Measurements from ENCODE around the gene SH2D4B. TPM values are rescaled to one million over a fixed set of nuclear protein-coding genes. Genes with fewer than 3 reads are reported as not detected.

Gene SH2D4B
- total RNA-seq, 1 donor from 2014 or later, result not detected

GRCh38 chr10:80659289-80659688 is 121.6 kb downstream of the SH2D4B start:
- H3K27me3 ChIP-seq, result no peaks in the 10 kb centered on the region
- intact Hi-C loops (cut with DNase I), result no loop called here
- H3K9me3 ChIP-seq, result no peaks in the 10 kb centered on the region
- peaks cover 10% of the 10 kb centered on the region for H3K4me1 ChIP-seq
- TF ChIP-seq POLR2AphosphoS5 (IDR thresholded peaks at IDR 0.05; ENCODE audit: insufficient read depth in 1 of 2, low read depth in 1 of 2) (no peak), POLR2A (IDR thresholded peaks at IDR 0.05) (no peak), CTCF (IDR thresholded peaks at IDR 0.05) (no peak)
- no peak for DNase-seq (ENCODE audit: extremely low spot score in 2 of 2)
- H3K27ac ChIP-seq, result no peak overlapping the region
- no peak overlapping the region for H3K4me3 ChIP-seq
- no peaks in the 10 kb centered on the region for H3K36me3 ChIP-seq

- intact Hi-C loops (cut with DNase I), result no loop called here
- no peaks in the 10 kb centered on the region for H3K27me3 ChIP-seq
- no peaks in the 10 kb centered on the region for H3K9me3 ChIP-seq
- DNase-seq (ENCODE audit: extremely low spot score in 2 of 2), result no peak
- H3K36me3 ChIP-seq, result no peaks in the 10 kb centered on the region
- TF ChIP-seq POLR2AphosphoS5 (IDR thresholded peaks at IDR 0.05; ENCODE audit: insufficient read depth in 1 of 2, low read depth in 1 of 2) (no peak), CTCF (IDR thresholded peaks at IDR 0.05) (no peak), POLR2A (IDR thresholded peaks at IDR 0.05) (no peak)
- no peak overlapping the region for H3K27ac ChIP-seq
- H3K4me1 ChIP-seq, result peaks cover 16% of the 10 kb centered on the region
- no peak overlapping the region for H3K4me3 ChIP-seq
Measured at GRCh38 chr10:80660266-80660665, 122.6 kb downstream of the SH2D4B start.

- intact Hi-C loops (cut with DNase I), result no loop called here
- no peak for TF ChIP-seq CTCF (IDR thresholded peaks at IDR 0.05)
- no peak for TF ChIP-seq POLR2A (IDR thresholded peaks at IDR 0.05)
- no peak for TF ChIP-seq POLR2AphosphoS5 (IDR thresholded peaks at IDR 0.05; ENCODE audit: insufficient read depth in 1 of 2, low read depth in 1 of 2)
- no peak for DNase-seq (ENCODE audit: extremely low spot score in 2 of 2)
- Histone ChIP-seq H3K4me3 (no peak overlapping the region), H3K4me1 (peaks cover 16% of the 10 kb centered on the region), H3K27ac (no peak overlapping the region), H3K9me3 (no peaks in the 10 kb centered on the region), H3K27me3 (no peaks in the 10 kb centered on the region), H3K36me3 (no peaks in the 10 kb centered on the region)
Measured at GRCh38 chr10:80660736-80661135, 123.0 kb downstream of the SH2D4B start.

GRCh38 chr10:80661526-80661925 is 123.8 kb downstream of the SH2D4B start:
- Histone ChIP-seq H3K36me3 (no peaks in the 10 kb centered on the region), H3K27ac (no peak overlapping the region), H3K27me3 (no peaks in the 10 kb centered on the region), H3K4me3 (no peak overlapping the region), H3K9me3 (no peaks in the 10 kb centered on the region), H3K4me1 (peaks cover 16% of the 10 kb centered on the region)
- TF ChIP-seq POLR2AphosphoS5 (IDR thresholded peaks at IDR 0.05; ENCODE audit: insufficient read depth in 1 of 2, low read depth in 1 of 2) (no peak), CTCF (IDR thresholded peaks at IDR 0.05) (no peak), POLR2A (IDR thresholded peaks at IDR 0.05) (no peak)
- DNase-seq (ENCODE audit: extremely low spot score in 2 of 2), result no peak
- intact Hi-C loops (cut with DNase I), result no loop called here

GRCh38 chr10:80662429-80663261 is 124.9 kb downstream of the SH2D4B start:
- Histone ChIP-seq H3K4me1 (peaks cover 16% of the 10 kb centered on the region), H3K4me3 (peak overlapping the region in 1 of 2 donors; percentile 39), H3K27me3 (no peaks in the 10 kb centered on the region), H3K9me3 (no peaks in the 10 kb centered on the region), H3K36me3 (no peaks in the 10 kb centered on the region), H3K27ac (peak overlapping the region; percentile 52)
- intact Hi-C loops (cut with DNase I), result no loop called here
- DNase-seq (ENCODE audit: extremely low spot score in 2 of 2), result no peak
- TF ChIP-seq POLR2AphosphoS5 (IDR thresholded peaks at IDR 0.05; ENCODE audit: insufficient read depth in 1 of 2, low read depth in 1 of 2) (peak in 1 of 2 donors; percentile 47), CTCF (IDR thresholded peaks at IDR 0.05) (peak; percentile 65 to 85 (median 83)), POLR2A (IDR thresholded peaks at IDR 0.05) (no peak)
